ENCODE data around the gene PSENEN.
A peak's percentile ranks its signal among the peaks of the same experiment; 100 is the strongest.
"Not testable (repeated sequence)": the region's sequence is repeated elsewhere in the genome, so short reads cannot be mapped to it uniquely, and the experiment has no call there.

The PSENEN gene

GRCh38 chr19:35718345-35719041 lies 27.0 kb upstream of the PSENEN start:
- peak in 1 of 4 experiments; percentile 51 for DNase-seq (ENCODE audit: low read depth in 4 of 4, low spot score in 1 of 4)

GRCh38 chr19:35719402-35720162 lies 25.9 kb upstream of the PSENEN start:
- DNase-seq (ENCODE audit: low read depth in 4 of 4, low spot score in 1 of 4): no peak

- no peak for DNase-seq (ENCODE audit: low read depth in 4 of 4, low spot score in 1 of 4)
These were observed 25.3 kb upstream of the PSENEN start for GRCh38 chr19:35720163-35720524.

- no peak for DNase-seq (ENCODE audit: low read depth in 4 of 4, low spot score in 1 of 4)
These were observed 24.8 kb upstream of the PSENEN start for GRCh38 chr19:35720648-35721047.

- no peak for DNase-seq (ENCODE audit: low read depth in 4 of 4, low spot score in 1 of 4)
These were observed 24.1 kb upstream of the PSENEN start for GRCh38 chr19:35721374-35721773.

GRCh38 chr19:35722461-35722860 lies 23.0 kb upstream of the PSENEN start:
- DNase-seq (ENCODE audit: low read depth in 4 of 4, low spot score in 1 of 4): no peak

GRCh38 chr19:35722897-35723296 lies 22.6 kb upstream of the PSENEN start:
- DNase-seq (ENCODE audit: low read depth in 4 of 4, low spot score in 1 of 4): no peak

GRCh38 chr19:35723671-35724070 lies 21.8 kb upstream of the PSENEN start:
- DNase-seq (ENCODE audit: low read depth in 4 of 4, low spot score in 1 of 4): no peak

- DNase-seq (ENCODE audit: low read depth in 4 of 4, low spot score in 1 of 4): not testable (repeated sequence)
These were observed 21.3 kb upstream of the PSENEN start for GRCh38 chr19:35724132-35724531.

GRCh38 chr19:35724560-35724959 lies 20.9 kb upstream of the PSENEN start:
- no peak for DNase-seq (ENCODE audit: low read depth in 4 of 4, low spot score in 1 of 4)

GRCh38 chr19:35725216-35725861 lies 20.1 kb upstream of the PSENEN start:
- DNase-seq (ENCODE audit: low read depth in 4 of 4, low spot score in 1 of 4): no peak

GRCh38 chr19:35727053-35727955 lies 18.1 kb upstream of the PSENEN start:
- DNase-seq (ENCODE audit: low read depth in 4 of 4, low spot score in 1 of 4): no peak

GRCh38 chr19:35727956-35728706 lies 17.3 kb upstream of the PSENEN start:
- no peak for DNase-seq (ENCODE audit: low read depth in 4 of 4, low spot score in 1 of 4)

GRCh38 chr19:35729021-35729420 lies 16.4 kb upstream of the PSENEN start:
- DNase-seq (ENCODE audit: low read depth in 4 of 4, low spot score in 1 of 4): no peak

- no peak for DNase-seq (ENCODE audit: low read depth in 4 of 4, low spot score in 1 of 4)
These were observed 15.7 kb upstream of the PSENEN start for GRCh38 chr19:35729763-35730162.

- DNase-seq (ENCODE audit: low read depth in 4 of 4, low spot score in 1 of 4): no peak
These were observed 15.1 kb upstream of the PSENEN start for GRCh38 chr19:35730326-35730725.

GRCh38 chr19:35731353-35731752 lies 14.1 kb upstream of the PSENEN start:
- DNase-seq (ENCODE audit: low read depth in 4 of 4, low spot score in 1 of 4): no peak

- DNase-seq (ENCODE audit: low read depth in 4 of 4, low spot score in 1 of 4): no peak
These were observed 13.6 kb upstream of the PSENEN start for GRCh38 chr19:35731779-35732405.

GRCh38 chr19:35732540-35733179 lies 12.8 kb upstream of the PSENEN start:
- no peak for DNase-seq (ENCODE audit: low read depth in 4 of 4, low spot score in 1 of 4)

Data from stimulated activated CD4-positive, alpha-beta T cell treated with anti-CD3 and anti-CD28 coated beads, Interleukin-1b, Interleukin-23, amount 100 ng/mL, for 24 hours (primary cell).